ELR (cell line): ENCODE data around the gene SFXN1.
A peak's percentile ranks its signal among the peaks of the same experiment; 100 is the strongest.
"Not testable (repeated sequence)": the region's sequence is repeated elsewhere in the genome, so short reads cannot be mapped to it uniquely, and the experiment has no call there.

Source experiments
- DNase-seq: peaks from one replicate; pipeline ENCODE4 v3.0.0-alpha.2; 2015; ENCODE audit warnings: low read depth

SFXN1 gene

GRCh38 chr5:175478384-175479124 lies at the start of gene SFXN1:
Gene SFXN1, plus strand, starts transcription at chr5:175478560. Its CDS starts 13,544 bp downstream, at chr5:175492104.
- peak; percentile 78 for DNase-seq

- no peak for DNase-seq
Observed at GRCh38 chr5:175434800-175435199, 43.6 kb upstream of the SFXN1 start.

- no peak for DNase-seq
Observed at GRCh38 chr5:175436359-175436758, 42.0 kb upstream of the SFXN1 start.

- DNase-seq, result no peak
Observed at GRCh38 chr5:175438234-175438857, 40.0 kb upstream of the SFXN1 start.

GRCh38 chr5:175443514-175444059 lies 34.8 kb upstream of the SFXN1 start:
- DNase-seq, result no peak

GRCh38 chr5:175444060-175444904 lies 34.1 kb upstream of the SFXN1 start, which contains the start of gene DRD1:
Gene DRD1, minus strand, starts transcription at chr5:175444182. Its CDS starts 1,083 bp downstream, at chr5:175443099.
- peak; percentile 25 for DNase-seq

- DNase-seq, result no peak
Observed at GRCh38 chr5:175444905-175445456, 33.4 kb upstream of the SFXN1 start.

GRCh38 chr5:175446378-175446777 lies 32.0 kb upstream of the SFXN1 start:
- not testable (repeated sequence) for DNase-seq

GRCh38 chr5:175447571-175447970 lies 30.8 kb upstream of the SFXN1 start:
- no peak for DNase-seq

- DNase-seq, result no peak
Observed at GRCh38 chr5:175448276-175448675, 30.1 kb upstream of the SFXN1 start.

- DNase-seq, result no peak
Observed at GRCh38 chr5:175452166-175452565, 26.2 kb upstream of the SFXN1 start.

- not testable (repeated sequence) for DNase-seq
Observed at GRCh38 chr5:175454338-175454737, 24.0 kb upstream of the SFXN1 start.

GRCh38 chr5:175456105-175456742 lies 22.1 kb upstream of the SFXN1 start:
- DNase-seq, result no peak

GRCh38 chr5:175457466-175457865 lies 20.9 kb upstream of the SFXN1 start:
- peak; percentile 12 for DNase-seq

GRCh38 chr5:175460126-175460525 lies 18.2 kb upstream of the SFXN1 start:
- DNase-seq, result peak; percentile 27

- no peak for DNase-seq
Observed at GRCh38 chr5:175460552-175460951, 17.8 kb upstream of the SFXN1 start.

- DNase-seq, result no peak
Observed at GRCh38 chr5:175461370-175461769, 17.0 kb upstream of the SFXN1 start.

GRCh38 chr5:175463641-175464040 lies 14.7 kb upstream of the SFXN1 start:
- DNase-seq, result no peak

- DNase-seq, result peak; percentile 52
Observed at GRCh38 chr5:175464074-175464941, 14.1 kb upstream of the SFXN1 start.

- no peak for DNase-seq
Observed at GRCh38 chr5:175464942-175465233, 13.5 kb upstream of the SFXN1 start.

- no peak for DNase-seq
Observed at GRCh38 chr5:175465282-175465681, 13.1 kb upstream of the SFXN1 start.
